ENCODE data around the gene KCTD16.

Gene KCTD16

DNA sequence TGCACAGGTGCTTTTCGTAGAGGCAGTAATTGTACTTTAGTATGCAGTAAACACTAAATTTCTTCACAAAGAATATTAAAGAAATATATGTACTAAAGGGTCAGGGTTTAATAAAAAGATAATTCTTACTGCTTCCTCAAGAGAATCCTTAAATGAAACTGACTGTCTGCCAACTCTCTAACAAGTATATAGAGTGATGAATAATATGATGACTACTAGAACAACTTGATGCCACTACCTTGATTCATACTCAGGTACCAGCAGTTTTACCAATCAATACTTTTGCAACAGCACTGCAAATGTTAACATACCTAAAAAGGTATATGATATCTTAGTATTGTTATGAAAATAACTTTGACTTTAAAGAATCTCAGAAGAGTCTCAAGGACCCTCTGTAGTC is 4.0 kb upstream of the KCTD16 start:
- DNase-seq (ENCODE audit: low spot score), result no peak

- DNase-seq (ENCODE audit: low spot score), result no peak
Observed at GRCh38 chr5:144167998-144168397, 2.7 kb upstream of the KCTD16 start.

- no peak for DNase-seq (ENCODE audit: low spot score)
Observed at GRCh38 chr5:144169904-144170275, 783 bp upstream of the KCTD16 start.

DNA sequence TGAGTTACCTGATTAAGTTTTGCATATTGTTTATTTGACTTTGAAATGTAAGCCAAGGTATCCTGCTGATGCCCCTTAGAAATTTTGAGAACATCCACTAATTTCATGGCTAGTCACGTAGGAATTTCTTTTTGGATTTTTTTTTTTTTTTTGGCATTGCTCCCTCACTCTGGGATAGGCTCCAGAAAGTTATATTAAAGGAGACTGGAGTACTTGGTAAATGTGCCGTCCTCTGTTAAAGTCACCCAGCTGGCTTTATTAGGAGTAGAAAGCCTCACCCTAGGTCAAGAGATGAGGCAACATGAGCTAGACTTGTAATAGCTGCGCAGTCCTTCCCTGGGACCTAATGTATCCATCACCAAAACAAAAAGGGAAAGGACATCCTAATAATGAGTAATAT is 3.1 kb downstream of the KCTD16 start:
- DNase-seq (ENCODE audit: low spot score), result no peak

- DNase-seq (ENCODE audit: low spot score), result no peak
Observed at GRCh38 chr5:144177548-144177947, 6.9 kb downstream of the KCTD16 start.

DNA sequence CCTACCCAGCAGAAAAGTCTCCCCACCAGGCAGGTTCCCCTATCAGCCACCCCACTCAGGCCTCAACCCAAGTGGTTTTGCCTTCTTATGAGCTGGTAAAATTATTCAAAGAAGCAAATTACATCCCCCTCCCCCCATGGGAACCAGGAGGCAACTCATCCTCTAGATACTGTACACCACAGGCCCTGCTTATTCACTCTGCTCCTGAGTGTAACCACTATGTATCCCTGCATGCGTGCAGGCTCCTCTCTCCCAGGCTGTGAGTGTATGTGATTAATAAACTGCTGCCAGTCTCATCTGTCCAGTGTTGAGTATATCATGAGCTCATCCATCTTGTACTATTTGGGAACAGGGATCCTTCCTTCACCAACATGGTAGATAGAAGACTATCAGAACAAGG is 8.6 kb downstream of the KCTD16 start:
- no peak for DNase-seq (ENCODE audit: low spot score)

DNA sequence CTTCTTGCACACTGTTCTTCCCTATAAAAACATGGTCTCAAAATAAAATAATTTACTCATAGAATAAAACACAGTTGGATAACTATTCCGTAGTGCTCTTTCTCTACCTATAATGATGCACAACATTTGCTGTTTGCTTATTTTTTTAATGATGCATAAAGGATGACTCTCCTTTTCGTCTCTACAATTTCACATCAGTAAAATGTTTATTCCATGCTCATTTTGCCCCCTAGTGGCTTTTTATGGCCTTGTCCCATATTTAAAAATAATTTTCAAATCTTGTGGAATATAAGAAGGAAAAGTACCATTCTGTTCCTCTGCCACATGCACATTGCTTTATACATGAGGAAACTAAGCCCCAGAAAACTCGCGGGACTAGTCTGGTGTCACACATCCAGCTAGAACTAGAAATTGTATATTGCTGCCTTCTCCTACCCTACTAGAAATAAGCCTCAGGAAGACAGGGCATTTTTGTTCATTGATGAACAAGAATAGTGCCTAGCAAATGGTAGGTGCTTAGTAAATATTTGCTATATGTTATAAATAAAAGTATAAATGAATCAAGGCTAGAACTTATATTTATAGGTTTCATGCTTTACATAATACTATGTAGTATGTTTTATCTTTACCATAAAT is 12.7 kb downstream of the KCTD16 start:
- DNase-seq (ENCODE audit: low spot score), result peak; percentile 33

- DNase-seq (ENCODE audit: low spot score), result no peak
Observed at GRCh38 chr5:144187699-144188294, 17.1 kb downstream of the KCTD16 start.

DNA sequence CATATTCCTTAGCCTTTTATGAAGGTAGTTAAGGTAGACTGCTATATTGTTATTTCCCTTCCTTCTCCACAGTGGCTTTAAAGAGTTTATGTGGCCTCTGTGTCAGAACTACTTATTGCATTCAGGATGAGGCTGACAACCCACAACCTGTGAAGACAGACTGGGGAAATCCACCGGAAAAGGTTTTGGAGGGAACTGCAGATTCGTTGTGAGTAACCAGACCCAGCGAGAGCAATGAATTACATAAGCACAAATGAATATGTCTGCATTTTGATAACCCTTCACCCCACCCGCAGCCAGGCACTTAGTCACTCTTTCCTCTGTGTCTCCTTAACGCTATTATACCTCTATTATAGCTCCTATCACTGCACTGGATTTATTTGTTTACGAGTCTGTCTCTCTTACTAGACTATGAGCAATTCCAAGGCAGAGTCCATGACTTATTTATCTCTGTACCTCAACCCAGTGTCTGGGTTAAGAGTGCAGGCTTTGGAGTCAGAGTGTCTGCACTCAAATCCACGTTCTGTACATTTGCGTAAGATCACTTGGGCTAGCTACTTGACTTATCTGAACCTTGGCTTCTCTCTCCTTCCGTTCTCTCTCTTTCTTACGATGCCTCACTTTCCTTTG is 19.2 kb downstream of the KCTD16 start:
- DNase-seq (ENCODE audit: low spot score), result no peak

DNA sequence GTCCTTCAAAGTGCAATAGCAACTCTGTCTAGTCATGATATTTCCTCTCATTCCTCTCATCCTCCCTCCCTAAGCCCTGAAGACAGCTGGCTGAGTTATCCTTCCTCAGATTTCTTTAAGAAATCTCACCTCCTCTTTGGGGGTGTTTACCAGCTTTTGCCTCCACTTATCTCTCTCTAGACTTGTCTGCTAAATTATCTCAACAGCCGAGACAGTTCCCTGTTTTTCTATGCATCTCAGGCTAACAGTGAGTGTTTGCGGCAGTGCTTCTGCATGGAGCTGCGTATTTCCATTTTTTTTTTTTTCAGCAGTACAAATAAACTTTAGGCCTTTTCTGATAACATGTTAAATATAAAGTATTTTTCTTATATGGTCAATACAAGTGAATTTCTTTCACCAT is 20.9 kb downstream of the KCTD16 start:
- no peak for DNase-seq (ENCODE audit: low spot score)

- peak; percentile 25 for DNase-seq (ENCODE audit: low spot score)
Observed at GRCh38 chr5:144191998-144192397, 21.3 kb downstream of the KCTD16 start.

DNA sequence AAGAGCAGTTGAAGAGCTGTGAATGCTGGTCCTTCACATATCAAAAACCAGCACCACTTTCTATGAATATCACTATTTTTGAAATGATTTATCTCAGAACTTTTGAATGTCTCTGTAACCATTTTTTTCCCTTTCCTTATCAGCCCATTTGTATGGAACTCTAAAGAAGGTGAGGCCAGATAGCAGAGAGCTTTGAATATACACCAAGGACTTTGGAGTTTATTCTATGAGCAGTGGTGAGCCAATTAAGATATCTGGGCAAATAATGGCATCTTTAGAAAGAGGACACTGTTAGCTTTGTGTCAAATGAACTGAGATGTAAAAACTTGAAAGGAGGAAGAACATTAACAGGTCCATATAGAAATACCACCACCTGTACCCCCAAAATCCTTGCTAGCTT is 22.0 kb downstream of the KCTD16 start:
- DNase-seq (ENCODE audit: low spot score), result no peak

DNA sequence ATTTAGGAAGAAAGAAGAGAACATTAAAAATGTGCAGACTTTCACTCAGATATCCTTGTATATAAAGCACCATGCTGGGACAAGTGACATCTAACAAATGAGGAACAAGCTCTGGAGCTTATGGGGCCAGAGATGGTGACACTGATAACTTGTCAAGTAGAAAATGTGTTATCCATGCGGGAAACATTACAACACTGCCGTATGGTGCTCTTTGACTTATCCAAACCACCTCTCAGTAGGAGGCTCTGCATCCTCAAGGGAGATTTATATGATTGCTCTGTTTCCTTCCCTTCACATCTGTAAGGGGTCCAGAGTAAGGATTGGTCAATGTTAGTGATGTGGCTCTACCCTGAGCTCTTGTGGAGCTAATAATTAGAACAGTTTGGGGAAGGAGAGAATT is 23.5 kb downstream of the KCTD16 start:
- no peak for DNase-seq (ENCODE audit: low spot score)

- DNase-seq (ENCODE audit: low spot score), result no peak
Observed at GRCh38 chr5:144195448-144195847, 24.8 kb downstream of the KCTD16 start.

- no peak for DNase-seq (ENCODE audit: low spot score)
Observed at GRCh38 chr5:144196612-144197011, 25.9 kb downstream of the KCTD16 start.

DNA sequence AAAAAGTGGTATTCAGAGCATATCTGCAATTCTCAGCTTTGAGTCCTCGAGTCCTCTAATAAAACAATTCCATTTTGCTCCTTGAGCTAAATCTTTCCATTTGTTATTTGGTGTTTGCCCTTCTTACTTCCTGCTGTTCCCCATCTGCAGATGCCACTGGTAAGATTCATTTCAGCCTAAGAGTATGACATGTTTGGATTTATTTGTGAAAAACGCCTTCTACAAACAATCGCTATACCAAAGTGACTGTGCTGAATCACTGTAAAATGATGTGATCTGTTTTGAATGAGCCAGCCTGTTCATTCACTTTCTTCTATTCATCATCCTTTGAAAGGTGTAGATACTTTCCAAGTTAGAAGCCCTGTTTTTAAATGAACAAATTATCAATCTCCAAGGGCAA is 27.7 kb downstream of the KCTD16 start:
- no peak for DNase-seq (ENCODE audit: low spot score)

GRCh38 chr5:144201588-144201987 is 30.9 kb downstream of the KCTD16 start:
- DNase-seq (ENCODE audit: low spot score), result no peak

DNA sequence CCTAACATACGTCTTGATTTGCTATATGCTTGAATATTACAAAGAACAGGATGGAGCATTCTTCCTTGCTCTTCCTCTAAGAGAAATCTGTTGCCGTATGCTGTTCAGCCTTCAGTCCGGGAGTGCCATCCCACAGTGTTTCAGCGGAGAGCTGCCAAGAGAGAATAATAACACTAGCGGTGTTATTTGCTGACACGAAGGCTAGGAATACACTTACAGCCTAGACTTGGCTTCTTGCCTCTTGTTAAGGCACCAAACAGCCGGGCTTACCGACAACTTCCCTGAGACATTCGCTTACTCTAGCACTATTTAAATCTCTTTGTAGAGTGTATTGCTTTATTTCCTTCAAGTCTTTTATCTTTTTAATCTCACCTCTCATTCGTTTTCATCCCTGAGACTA is 31.4 kb downstream of the KCTD16 start:
- DNase-seq (ENCODE audit: low spot score), result peak; percentile 6

GRCh38 chr5:144202726-144203125 is 32.1 kb downstream of the KCTD16 start:
- DNase-seq (ENCODE audit: low spot score), result no peak

DNA sequence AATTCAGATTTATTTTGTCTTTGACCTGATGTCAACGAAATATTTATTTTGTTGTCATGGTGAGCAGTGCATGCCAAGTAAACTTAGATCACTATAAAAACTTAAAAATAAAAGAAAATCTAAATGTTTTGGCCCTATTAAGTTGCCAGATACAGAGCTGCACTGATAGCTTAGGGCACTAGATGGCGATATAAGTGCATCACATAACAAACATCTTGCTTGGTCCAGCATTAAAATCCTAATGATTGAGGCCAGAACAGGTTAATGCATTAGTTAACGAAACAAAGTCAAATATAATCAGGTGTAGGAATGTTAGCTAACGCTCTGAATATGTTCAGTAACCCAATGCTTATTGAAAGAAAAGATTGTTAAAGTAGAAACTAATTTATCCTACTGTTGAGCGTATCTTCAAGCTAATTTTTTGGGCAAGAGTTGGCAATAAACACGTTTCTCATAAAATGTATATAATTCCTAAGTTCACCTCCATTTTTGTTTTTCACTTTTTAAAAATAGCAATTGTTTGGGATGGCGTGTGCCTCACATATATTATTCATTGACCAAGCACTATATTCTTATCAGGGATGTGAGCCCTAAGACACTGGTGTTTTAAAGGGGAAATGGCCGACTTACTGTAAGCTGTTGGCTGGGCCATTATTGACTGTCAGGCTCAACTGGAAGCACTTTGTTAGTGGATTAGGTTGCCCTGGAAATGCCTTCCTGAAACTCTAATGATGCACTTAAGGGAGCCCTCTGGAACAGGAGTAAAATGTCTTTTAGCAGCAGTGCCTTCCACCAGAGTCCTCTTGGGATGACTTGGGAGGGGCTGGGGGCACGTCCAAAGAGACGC is 33.3 kb downstream of the KCTD16 start:
- DNase-seq (ENCODE audit: low spot score), result peak; percentile 68

- no peak for DNase-seq (ENCODE audit: low spot score)
Observed at GRCh38 chr5:144205141-144205551, 34.5 kb downstream of the KCTD16 start.

GRCh38 chr5:144206141-144206540 is 35.5 kb downstream of the KCTD16 start:
- DNase-seq (ENCODE audit: low spot score), result no peak
